Stimulated activated CD8-positive, alpha-beta memory T cell treated with anti-CD3 and anti-CD28 coated beads, Interleukin-15, amount 100 ng/mL, for 4 hours (primary cell): ENCODE data around the gene MCEE.
"Not testable (repeated sequence)": the region's sequence is repeated elsewhere in the genome, so short reads cannot be mapped to it uniquely, and the experiment has no call there.

Experiments used
- DNase-seq, 2 donors: peaks; one replicate each; pipeline ENCODE4 v3.0.0-alpha.2; 2020; ENCODE audit warnings: low read depth in 2 of 2

Gene MCEE

DNA sequence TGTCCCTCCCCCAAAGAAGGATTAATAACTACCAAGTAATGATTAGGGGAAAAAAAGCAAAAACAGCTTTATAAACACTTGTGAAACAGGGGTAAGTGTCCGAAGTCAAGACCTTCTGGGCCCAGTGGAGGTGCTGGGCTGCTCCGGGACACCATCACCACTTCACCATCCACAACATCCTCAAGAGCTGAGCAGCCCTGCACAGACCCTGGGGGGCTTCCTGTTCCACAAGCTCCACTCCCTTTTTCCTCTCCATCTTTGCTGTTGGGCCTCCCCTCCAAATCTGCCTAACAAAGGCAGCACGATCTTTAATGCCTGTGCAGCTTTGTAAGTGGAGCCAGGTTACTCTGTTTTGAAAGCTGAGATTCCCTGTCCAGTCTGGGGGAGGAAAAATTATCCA is 46.7 kb downstream of the MCEE start:
- DNase-seq, result not testable (repeated sequence)

- DNase-seq, result peak in 1 of 2 donors; percentile 11
Measured at GRCh38 chr2:71082402-71083252, 47.4 kb downstream of the MCEE start.

GRCh38 chr2:71078624-71079023 is 51.4 kb downstream of the MCEE start:
- no peak for DNase-seq

DNA sequence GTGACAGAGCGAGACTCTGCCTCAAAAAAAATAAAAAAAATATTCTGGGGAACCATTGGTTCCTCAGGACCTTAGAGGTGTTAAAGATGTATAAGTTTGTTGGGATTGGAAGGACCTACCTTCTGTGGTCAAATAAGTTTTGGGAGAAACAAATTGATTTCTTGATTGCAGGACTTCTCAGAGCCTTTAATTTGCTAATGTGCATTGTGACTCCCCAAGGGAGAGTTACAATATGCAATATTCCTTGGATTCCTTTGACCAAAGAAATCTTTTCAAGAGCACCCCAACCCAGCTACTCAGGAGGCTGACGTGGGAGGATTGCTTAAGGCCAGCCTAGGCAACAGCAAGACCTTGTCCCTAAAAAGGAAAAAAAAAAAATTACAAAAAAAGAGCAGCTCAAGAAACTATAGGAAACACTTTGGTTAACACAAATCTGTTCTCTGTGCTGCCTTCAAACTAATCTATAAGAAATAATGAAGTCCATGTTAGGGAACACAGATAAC is 55.1 kb downstream of the MCEE start:
- DNase-seq, result no peak

- no peak for DNase-seq
Measured at GRCh38 chr2:71073475-71073874, 56.6 kb downstream of the MCEE start.

GRCh38 chr2:71072492-71072891 is 57.5 kb downstream of the MCEE start:
- DNase-seq, result no peak

DNA sequence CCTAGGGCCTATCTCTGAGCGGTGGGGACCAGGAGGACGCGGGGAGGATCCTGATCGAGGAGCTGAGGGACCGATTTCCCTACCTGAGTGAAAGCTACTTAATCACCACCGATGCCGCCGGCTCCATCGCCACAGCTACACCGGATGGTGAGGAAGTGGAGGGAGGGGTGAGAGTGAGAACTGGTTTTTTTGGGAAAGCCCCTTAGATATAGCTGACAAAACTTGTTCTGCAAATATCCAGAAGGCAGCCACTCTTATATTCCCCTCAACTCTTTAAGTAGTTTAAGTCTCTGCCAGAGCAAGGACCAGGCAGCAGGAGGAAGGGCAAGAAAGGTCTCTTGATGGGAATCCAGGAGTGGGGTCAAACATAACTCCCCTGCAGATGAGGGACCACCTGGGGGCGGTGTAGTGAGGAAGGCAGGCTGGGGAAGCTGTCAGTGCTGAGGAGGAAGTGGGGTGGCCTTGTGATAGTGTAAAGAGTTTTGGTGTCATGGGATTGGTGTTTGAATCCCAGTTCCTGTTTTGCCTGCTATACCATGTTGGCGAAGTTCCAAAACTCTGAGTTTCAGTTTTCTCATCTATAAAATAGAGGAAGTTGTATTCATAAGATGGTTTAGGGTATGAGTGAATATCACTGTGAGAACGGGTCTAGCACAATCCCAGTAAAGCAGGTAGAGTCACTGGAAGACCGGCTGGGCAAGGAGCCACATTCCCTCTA is 58.2 kb downstream of the MCEE start:
- peak; percentile 10 to 24 for DNase-seq

GRCh38 chr2:71070294-71071093 is 59.5 kb downstream of the MCEE start:
- no peak for DNase-seq

DNA sequence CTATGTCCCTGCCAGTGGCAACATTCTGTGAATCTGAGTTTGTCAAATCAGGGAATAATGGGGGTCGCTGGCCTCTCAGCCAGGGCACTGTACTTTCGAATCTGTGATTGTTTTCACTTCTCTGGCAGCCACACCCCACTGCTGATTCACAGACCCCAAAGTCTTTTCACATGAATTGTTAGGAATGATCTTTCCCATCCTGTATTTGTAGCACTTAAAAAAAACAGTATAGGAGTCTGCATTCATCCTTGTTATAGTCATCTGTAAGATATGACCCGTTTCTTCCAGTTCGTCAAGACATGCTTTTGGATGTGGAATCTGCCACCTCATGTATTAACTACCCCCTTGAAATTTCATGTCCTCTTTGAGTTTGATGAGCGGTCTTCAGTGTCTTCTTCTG is 60.7 kb downstream of the MCEE start:
- DNase-seq, result no peak

- peak; percentile 93 to 96 for DNase-seq
Measured at GRCh38 chr2:71068218-71069035, 61.6 kb downstream of the MCEE start, which contains the start of gene NAGK. Gene NAGK (plus strand): TSS chr2:71068648. CDS start chr2:71068684, 36 bp downstream.

GRCh38 chr2:71067567-71068217 is 62.3 kb downstream of the MCEE start:
- no peak for DNase-seq

DNA sequence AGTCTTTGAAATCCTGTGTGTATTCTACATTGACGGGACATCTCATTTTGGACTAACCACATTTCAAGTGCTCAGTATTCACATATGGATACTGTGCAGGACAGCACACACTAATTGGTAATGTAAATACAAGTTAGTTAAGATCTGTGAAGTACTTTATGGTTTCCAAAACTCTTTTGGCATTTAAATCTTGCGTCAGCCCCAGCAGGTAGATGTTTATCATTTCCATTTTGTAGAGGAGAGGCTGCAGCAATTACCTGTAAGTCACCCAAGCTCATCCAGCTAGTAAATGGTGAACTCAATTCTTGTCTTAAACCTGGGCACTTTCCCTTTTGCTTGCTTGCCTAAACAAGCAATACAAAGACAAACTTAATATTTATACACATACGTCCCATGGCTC is 63.2 kb downstream of the MCEE start:
- no peak for DNase-seq

DNA sequence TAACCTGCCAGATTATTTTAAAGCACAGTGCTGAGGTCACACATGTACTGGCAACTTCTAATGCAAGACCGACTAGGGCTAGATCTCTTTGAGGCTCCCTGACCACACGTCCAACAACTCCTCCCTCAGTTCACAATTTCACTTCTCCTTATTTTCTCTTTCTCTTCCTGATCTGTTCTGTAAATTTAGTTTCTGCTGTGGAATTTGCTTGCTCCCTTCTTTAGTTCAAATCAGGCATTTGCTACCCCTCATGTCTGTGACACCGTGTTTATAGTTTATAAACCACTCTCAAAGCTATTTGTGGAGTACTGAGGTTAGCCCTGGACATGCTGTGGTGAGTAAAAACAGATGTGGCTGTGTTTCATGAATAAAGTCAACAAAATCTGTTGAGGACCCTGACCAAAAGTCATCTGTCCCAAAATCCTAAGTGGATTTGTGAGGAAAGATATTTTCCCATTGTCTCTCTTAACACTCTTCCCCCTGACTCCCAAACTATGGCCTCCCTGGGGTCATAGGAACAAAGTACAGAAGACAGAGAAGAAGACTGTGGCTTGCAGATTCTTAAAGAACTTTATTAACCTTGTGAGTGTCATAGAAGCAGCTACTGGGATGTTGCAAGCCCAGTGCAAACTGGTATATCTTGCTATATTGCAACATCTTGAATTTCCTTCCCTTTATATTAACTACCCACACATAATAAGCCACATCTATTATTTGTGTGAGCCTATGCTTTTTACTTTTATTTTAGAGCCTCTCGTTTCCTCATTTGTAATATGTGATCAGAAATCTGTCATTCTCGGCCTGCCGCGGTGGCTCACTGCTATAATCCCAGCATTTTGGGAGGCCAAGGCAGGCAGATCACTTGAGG is 65.0 kb downstream of the MCEE start:
- no peak for DNase-seq

DNA sequence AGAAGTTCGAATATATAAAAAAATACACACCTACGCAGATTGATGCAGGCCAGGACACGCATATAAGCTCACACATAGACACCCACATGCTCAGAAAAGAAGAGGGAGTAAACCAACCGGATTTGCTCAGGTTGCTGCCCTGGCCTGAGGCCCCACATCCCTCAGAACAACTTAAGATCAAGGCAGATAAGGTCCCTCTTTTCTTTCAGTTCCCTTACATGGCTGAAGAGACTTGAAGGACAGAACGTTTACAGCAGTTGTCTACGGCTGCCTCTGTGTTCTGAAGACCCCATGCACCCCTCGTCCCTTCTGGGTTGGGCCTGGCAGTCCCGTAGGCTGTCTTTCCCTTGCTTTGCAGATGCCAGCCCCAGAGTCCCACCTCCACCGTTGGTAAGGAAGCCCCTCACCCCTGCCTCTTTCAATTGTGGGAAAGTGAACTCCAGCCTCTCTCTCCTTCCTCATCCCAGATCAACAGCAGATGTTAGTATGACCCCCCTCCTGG is 65.9 kb downstream of the MCEE start:
- DNase-seq, result no peak

DNA sequence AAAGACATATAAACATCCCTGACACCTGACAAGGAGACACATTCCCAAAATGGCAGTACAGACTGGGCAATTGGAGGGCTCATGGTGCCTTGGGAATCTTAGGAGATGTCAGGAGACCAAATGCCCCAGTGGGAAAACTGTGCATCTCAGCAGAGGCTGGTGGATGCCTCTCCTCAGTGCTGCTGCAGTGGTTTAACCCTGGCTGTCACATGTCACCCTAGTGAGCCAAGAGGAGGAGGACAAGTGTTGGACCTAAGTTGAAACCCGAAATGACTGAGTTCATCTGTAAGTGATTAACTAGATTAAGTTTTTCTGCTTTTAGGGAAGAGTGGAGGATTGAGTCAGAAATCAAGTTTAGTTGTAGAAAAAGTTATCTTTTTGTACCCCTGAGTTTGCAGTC is 66.8 kb downstream of the MCEE start:
- no peak for DNase-seq

DNA sequence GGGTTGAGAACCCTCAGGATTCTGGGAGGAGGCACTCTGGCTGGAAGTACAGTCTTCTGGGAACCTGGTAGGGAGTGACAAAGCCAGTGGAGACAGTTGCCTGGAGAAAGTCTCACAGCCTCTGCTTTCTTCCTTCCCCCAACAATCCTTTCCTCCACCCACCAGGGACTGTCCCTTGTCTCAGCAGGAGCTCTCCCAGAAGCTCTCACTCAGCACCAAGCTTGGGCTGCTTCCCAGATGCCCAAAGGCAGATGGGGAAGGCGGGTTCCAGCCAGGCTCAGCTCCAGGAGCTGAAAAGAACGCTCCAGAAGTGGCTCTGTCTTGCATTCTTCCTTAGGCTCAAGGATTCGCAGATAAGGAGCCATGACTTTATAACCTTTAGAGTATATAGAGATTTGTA is 69.2 kb downstream of the MCEE start:
- DNase-seq, result no peak

- DNase-seq, result no peak
Measured at GRCh38 chr2:71060211-71060610, 69.8 kb downstream of the MCEE start.
